PC-9 (cell line): ENCODE data around the gene QSER1. TPM values are rescaled to one million over a fixed set of nuclear protein-coding genes. Genes with fewer than 3 reads are reported as not detected.

Experiments
- total RNA-seq: library from RNA; stranded (reverse); gene quantifications from 2 replicates; pipeline ENCODE4 v1.2.3, GENCODE V29; 2021

Gene QSER1
- total RNA-seq, 1 experiment from 2014 or later = 60.2 TPM

Other genes with a start within 250 kb of the QSER1 start
- gene CCDC73, start 98.1 kb upstream of the QSER1 start, total RNA-seq = not detected in 2 replicates
- 11.5 and 11.9 TPM in 2 replicates for gene PRRG4, start 62.9 kb upstream of the QSER1 start, total RNA-seq
- 0.68 and 1.2 TPM in 2 replicates for gene DEPDC7, start 123.1 kb downstream of the QSER1 start, total RNA-seq
- 8.1 and 10.3 TPM in 2 replicates for gene TCP11L1, start 146.8 kb downstream of the QSER1 start, total RNA-seq